Stomach (tissue), 9 donors: ENCODE results near the gene AGAP1. TPM values are rescaled to one million over a fixed set of nuclear protein-coding genes. Genes with fewer than 3 reads are reported as not detected.

Source experiments
- DNase-seq, 2 donors: peaks; one replicate each; pipeline versions ENCODE4 v3.0.0 to v3.0.0-alpha.2; 2013 to 2019
- H3K27ac ChIP-seq, 5 donors: fragments of 200-600 bp in 4 of 5; sonication (generic) in 4 of 5; one replicate each; pipeline ENCODE4 v1.5.1; 2013 to 2019; ENCODE audit warnings: mild to moderate bottlenecking in 1 of 5, moderate library complexity in 1 of 5
- H3K27me3 ChIP-seq, 3 donors: fragments of 200-600 bp; sonication (generic); one replicate each; pipeline ENCODE4 v1.5.1; 2017 to 2019; ENCODE audit warnings: mixed run types in 1 of 3
- H3K36me3 ChIP-seq, 4 donors: fragments of 200-600 bp; sonication (generic); 1 replicate in 3 of 4; 2 replicates in 1 of 4; pipeline ENCODE4 v1.5.1; 2016 to 2019
- H3K4me1 ChIP-seq, 4 donors: fragments of 200-600 bp; sonication (generic); one replicate each; pipeline ENCODE4 v1.5.1; 2016 to 2019
- H3K4me3 ChIP-seq, 4 donors: fragments of 200-600 bp; sonication (generic) in 3 of 4; one replicate each; pipeline ENCODE4 v1.5.1; 2016 to 2019; ENCODE audit warnings: mild to moderate bottlenecking in 1 of 4
- H3K9me3 ChIP-seq, 4 donors: fragments of 200-600 bp; sonication (generic); one replicate each; pipeline ENCODE4 v1.5.1; 2016 to 2019
- CTCF ChIP-seq, 7 experiments: fragments of 450-650 bp in 4 of 7; fragments of 200-600 bp in 3 of 7; sonication (generic) in 3 of 7; IDR thresholded peaks; one replicate each; pipeline ENCODE4 v1.5.1; 2016 to 2019; ENCODE audit warnings: antibody characterized with exemption in 7 of 7, control low read depth in 2 of 7, mild to moderate bottlenecking in 1 of 7
- EP300 ChIP-seq: sonication (generic); formaldehyde crosslinking; IDR thresholded peaks from one replicate; pipeline ENCODE4 v1.6.1; 2017; ENCODE audit warnings: antibody characterized with exemption
- POLR2A ChIP-seq, 4 donors: fragments of 450-650 bp; IDR thresholded peaks; one replicate each; pipeline ENCODE4 v1.6.1; 2016; ENCODE audit warnings: antibody characterized with exemption in 4 of 4, control low read depth in 2 of 4, mild to moderate bottlenecking in 1 of 4, moderate library complexity in 1 of 4
- POLR2AphosphoS5 ChIP-seq, 3 donors: sonication (generic); formaldehyde crosslinking; IDR thresholded peaks; one replicate each; pipeline ENCODE4 v1.6.1; 2016; ENCODE audit warnings: antibody characterized with exemption in 3 of 3
- WGBS, 5 donors: extraction: QIAGEN DNeasy Blood & Tissue Kit in 3 of 5; methylation state at CpG; one replicate each; pipeline versions ENCODE4 v1.1.5 to v1.1.7; 2013 to 2018; 5-methylcytosine and 5-hydroxymethylcytosine counted together
- intact Hi-C: fragments of 100-400 bp; cut with DNase I; formaldehyde crosslinking; loops from one replicate; pipeline ENCODE4 v1.15.1; 2023; ENCODE audit warnings: low total_unique reads
- polyA plus RNA-seq, 3 donors: library from polyadenylated mRNA; stranded (reverse); fragments of 200-250 nt; gene quantifications; one replicate each; pipeline ENCODE4 v1.2.3, GENCODE V29; 2013
- total RNA-seq, 5 donors: library from RNA; depleted of rRNA; stranded (reverse); fragments of >200 nt; gene quantifications; one replicate each; pipeline versions ENCODE4 v1.1.0 to v1.2.3, GENCODE V29; 2014 to 2016
- donor health status: healthy with polysubstance abuse.
- donor health status: Bipolar disorder and iron deficiency.
- donor health status: healthy.

Gene AGAP1
- total and polyA plus RNA-seq, 8 donors = 4.2 to 139 (median 35.0) TPM

DNA sequence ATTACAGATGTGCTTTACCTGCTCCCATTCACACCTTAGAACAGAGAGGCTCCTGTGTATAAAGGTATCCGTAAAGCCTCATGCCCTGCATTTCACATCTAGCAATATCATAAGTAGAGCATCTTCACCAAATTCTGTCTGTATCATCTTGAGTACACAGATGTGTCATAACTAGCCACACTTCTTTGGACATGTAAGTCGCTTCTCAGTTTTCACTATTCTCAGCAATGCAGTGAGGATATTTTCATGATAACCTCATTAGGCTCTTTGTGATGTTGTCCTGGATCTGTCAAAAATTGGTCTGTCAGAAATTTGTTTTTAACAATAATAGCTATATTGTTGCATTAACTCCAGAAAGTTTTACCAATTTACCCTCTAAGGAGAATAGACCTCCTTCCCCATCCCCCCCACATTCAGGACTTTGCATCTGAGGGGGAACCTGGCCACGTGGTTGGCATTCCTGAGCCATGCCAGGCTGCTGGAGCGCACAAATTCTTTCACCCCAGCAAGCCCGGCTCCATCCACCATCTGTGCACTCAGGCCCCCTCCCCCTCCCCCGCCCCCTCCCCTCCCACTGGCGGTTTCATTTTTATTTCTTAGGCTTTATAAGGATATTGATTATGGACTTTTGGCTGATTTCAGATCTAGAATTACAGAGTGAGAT, 34.1 kb downstream of the AGAP1 start:
- Histone ChIP-seq H3K9me3 (no peaks in the 10 kb centered on the region), H3K27ac (no peak overlapping the region), H3K4me3 (no peak overlapping the region), H3K4me1 (peaks cover 0 to 18% (median 4%) of the 10 kb centered on the region in 4 donors), H3K27me3 (no peaks in the 10 kb centered on the region), H3K36me3 (no peaks in the 10 kb centered on the region)
- WGBS, 5 donors = 43 to 78% (median 61%) methylated on average over 7 of the region's 7 CpGs
- intact Hi-C loops = no loop called here
- TF ChIP-seq EP300 = no peak
- no peak for TF ChIP-seq POLR2AphosphoS5 (IDR thresholded peaks at IDR 0.05)
- no peak for TF ChIP-seq CTCF (IDR thresholded peaks at IDR 0.05)
- TF ChIP-seq POLR2A (IDR thresholded peaks at IDR 0.05) = no peak
- DNase-seq = no peak

DNA sequence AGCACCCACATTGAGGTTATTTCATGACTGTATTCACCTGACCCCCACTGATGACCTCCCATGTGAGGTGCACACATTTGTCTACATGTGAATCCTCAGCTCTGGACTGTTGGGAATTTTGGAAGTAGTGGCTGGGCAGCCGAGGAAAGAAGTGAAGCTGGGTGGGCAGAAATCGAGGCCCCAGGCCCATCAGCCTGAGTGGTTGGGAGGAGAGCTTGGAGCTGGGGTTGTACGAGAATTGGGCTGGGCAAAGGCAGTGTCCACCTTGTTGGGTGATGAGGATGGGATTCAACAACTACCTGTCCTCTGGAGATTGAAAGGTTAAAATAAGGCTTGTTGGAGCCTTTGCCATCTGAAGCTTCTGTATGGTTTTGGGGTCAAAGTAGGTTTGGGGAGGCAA, 35.8 kb downstream of the AGAP1 start:
- TF ChIP-seq EP300 (no peak), POLR2A (IDR thresholded peaks at IDR 0.05) (no peak), POLR2AphosphoS5 (IDR thresholded peaks at IDR 0.05) (no peak), CTCF (IDR thresholded peaks at IDR 0.05) (no peak)
- DNase-seq = no peak
- no peaks in the 10 kb centered on the region for H3K36me3 ChIP-seq
- peaks cover 0 to 34% (median 9%) of the 10 kb centered on the region in 4 donors for H3K4me1 ChIP-seq
- intact Hi-C loops = no loop called here
- H3K9me3 ChIP-seq = no peaks in the 10 kb centered on the region
- no peak overlapping the region for H3K4me3 ChIP-seq
- no peaks in the 10 kb centered on the region for H3K27me3 ChIP-seq
- 88 to 98% (median 92%) methylated on average over 3 of the region's 3 CpGs for WGBS, 5 donors
- no peak overlapping the region for H3K27ac ChIP-seq

GRCh38 chr2:235530735-235531134, 36.9 kb downstream of the AGAP1 start:
- H3K4me1 ChIP-seq = peaks cover 0 to 45% (median 11%) of the 10 kb centered on the region in 4 donors
- no peak overlapping the region for H3K4me3 ChIP-seq
- intact Hi-C loops = no loop called here
- H3K27ac ChIP-seq = no peak overlapping the region
- no peaks in the 10 kb centered on the region for H3K36me3 ChIP-seq
- no peaks in the 10 kb centered on the region for H3K27me3 ChIP-seq
- no peak for DNase-seq
- TF ChIP-seq CTCF (IDR thresholded peaks at IDR 0.05) (no peak), EP300 (no peak), POLR2AphosphoS5 (IDR thresholded peaks at IDR 0.05) (no peak), POLR2A (IDR thresholded peaks at IDR 0.05) (no peak)
- H3K9me3 ChIP-seq = no peaks in the 10 kb centered on the region
- WGBS, 5 donors = 91 to 98% (median 97%) methylated on average over 5 of the region's 5 CpGs

DNA sequence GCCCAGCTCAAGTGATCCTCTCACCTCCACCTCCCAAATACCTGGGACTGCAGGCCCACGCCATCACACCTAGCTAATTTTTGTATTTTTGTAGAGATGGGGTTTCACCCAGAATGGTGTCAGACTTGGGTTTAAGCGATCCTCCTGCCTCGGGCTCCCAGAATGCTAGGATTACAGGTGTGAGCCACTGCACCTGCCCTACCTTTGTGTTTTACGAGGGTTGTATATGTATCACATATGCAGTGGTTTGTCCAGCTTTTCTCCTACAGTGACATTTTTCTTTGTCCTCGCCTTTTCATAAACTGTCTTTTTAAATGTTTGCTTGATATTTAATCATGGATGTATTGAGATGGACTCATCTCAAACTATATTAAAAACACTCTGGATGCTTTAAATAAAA, 38.5 kb downstream of the AGAP1 start:
- TF ChIP-seq CTCF (IDR thresholded peaks at IDR 0.05) = no peak
- TF ChIP-seq POLR2A (IDR thresholded peaks at IDR 0.05) = no peak
- TF ChIP-seq EP300 = no peak
- TF ChIP-seq POLR2AphosphoS5 (IDR thresholded peaks at IDR 0.05) = no peak
- H3K27ac ChIP-seq = no peak overlapping the region
- H3K27me3 ChIP-seq = no peaks in the 10 kb centered on the region
- no peak overlapping the region for H3K4me3 ChIP-seq
- no peaks in the 10 kb centered on the region for H3K36me3 ChIP-seq
- no peaks in the 10 kb centered on the region for H3K9me3 ChIP-seq
- intact Hi-C loops = no loop called here
- peaks cover 0 to 41% (median 14%) of the 10 kb centered on the region in 4 donors for H3K4me1 ChIP-seq
- no peak for DNase-seq
- 85 to 96% (median 94%) methylated on average over 5 of the region's 5 CpGs for WGBS, 5 donors
